PC-3 (cell line): ENCODE data around the gene FAM168A. TPM values are rescaled to one million over a fixed set of nuclear protein-coding genes. Genes with fewer than 3 reads are reported as not detected.
A peak's percentile ranks its signal among the peaks of the same experiment; 100 is the strongest.

ENCODE experiments used
- ATAC-seq: fragments of 200-7000 bp; cut with Tn5 transposase; 2 replicates; pipeline ENCODE4 v1.9.1; 2020; ENCODE audit warnings: mild to moderate bottlenecking, moderate library complexity
- BruUV-seq: library from RNA; stranded (reverse); fragments of 400-500 nt; replicated peaks from 2 replicates; lab custom pipeline; 2021; lab: Mats Ljungman, UMichigan
- CTCF ChIA-PET: fragments of 300-600 bp; sonication (Branson Sonifier 250); formaldehyde crosslinking; loops from one replicate; lab custom pipeline; 2022; ENCODE audit warnings: antibody characterized with exemption; lab: Charles Lee
- POLR2A ChIA-PET: fragments of 300-600 bp; sonication (Branson Sonifier 250); formaldehyde crosslinking; loops from one replicate; lab custom pipeline; 2022; ENCODE audit warnings: antibody characterized with exemption; ENCODE audit not compliant: unreplicated experiment; lab: Charles Lee
- DNase-seq: peaks from one replicate; pipeline ENCODE4 v3.0.0-alpha.2; 2015
- H2AFZ ChIP-seq: fragments of 300-600 bp; sonication (generic); 2 replicates; pipeline ENCODE4 v1.6.0; 2016; ENCODE audit warnings: antibody characterized with exemption, low read length
- H3F3A ChIP-seq: fragments of 300-600 bp; sonication (generic); one replicate; pipeline ENCODE4 v1.6.0; 2017; ENCODE audit warnings: antibody characterized with exemption, low read length, control low read depth, mild to moderate bottlenecking; ENCODE audit not compliant: unreplicated experiment
- H3K27ac ChIP-seq: fragments of 300-600 bp; sonication (generic); 2 replicates; pipeline ENCODE4 v1.5.1; 2016; ENCODE audit warnings: mild to moderate bottlenecking, low read length
- H3K27me3 ChIP-seq: fragments of 300-600 bp; sonication (generic); 2 replicates; pipeline ENCODE4 v1.6.1; 2016; ENCODE audit warnings: low read length, mixed read lengths
- H3K36me3 ChIP-seq: fragments of 300-600 bp; sonication (generic); 2 replicates; pipeline ENCODE4 v1.6.1; 2016; ENCODE audit warnings: low read depth, mixed run types, low read length, mixed read lengths
- H3K4me1 ChIP-seq: fragments of 300-600 bp; sonication (generic); 2 replicates; pipeline ENCODE4 v1.5.1; 2016; ENCODE audit warnings: low read length; ENCODE audit not compliant: insufficient read depth
- H3K4me2 ChIP-seq: fragments of 300-600 bp; sonication (generic); 2 replicates; pipeline ENCODE4 v1.6.0; 2016; ENCODE audit warnings: low read length
- H3K4me3 ChIP-seq: fragments of 300-600 bp; sonication (generic); 2 replicates; pipeline ENCODE4 v1.5.1; 2016; ENCODE audit warnings: mild to moderate bottlenecking, low read length, mixed read lengths
- H3K79me2 ChIP-seq: fragments of 300-600 bp; sonication (generic); 2 replicates; pipeline ENCODE4 v1.6.1; 2017; ENCODE audit warnings: low read length, mixed read lengths
- H3K9ac ChIP-seq: fragments of 300-600 bp; sonication (generic); 2 replicates; pipeline ENCODE4 v1.6.0; 2016; ENCODE audit warnings: mild to moderate bottlenecking, low read length
- H3K9me2 ChIP-seq: fragments of 300-600 bp; sonication (generic); replicated peaks from 2 replicates; pipeline ENCODE4 v1.6.1; 2016; ENCODE audit warnings: mixed run types, low read length, mixed read lengths
- H3K9me3 ChIP-seq: fragments of 300-600 bp; sonication (generic); 2 replicates; pipeline ENCODE4 v1.6.1; 2016; ENCODE audit warnings: low read length, mixed read lengths
- H4K20me1 ChIP-seq: fragments of 300-600 bp; sonication (generic); 2 replicates; pipeline ENCODE4 v1.6.1; 2016; ENCODE audit warnings: low read length, mixed read lengths
- CTCF ChIP-seq: fragments of 300-600 bp; sonication (generic); conservative IDR thresholded peaks from 2 replicates; pipeline ENCODE4 v1.5.1; 2017; ENCODE audit warnings: antibody characterized with exemption, low read depth, mild to moderate bottlenecking, low read length
- EZH2 ChIP-seq: fragments of 300-600 bp; sonication (generic); IDR thresholded peaks from one replicate; pipeline ENCODE4 v1.6.1; 2017; ENCODE audit warnings: antibody characterized with exemption, mild to moderate bottlenecking, low read length; ENCODE audit not compliant: unreplicated experiment
- EZH2phosphoT487 ChIP-seq: fragments of 300-600 bp; sonication (generic); IDR thresholded peaks from 2 replicates; pipeline ENCODE4 v1.6.1; 2018; ENCODE audit warnings: mild to moderate bottlenecking, antibody characterized with exemption, low read length, borderline replicate concordance
- intact Hi-C: fragments of 100-400 bp; cut with micrococcal nuclease; formaldehyde crosslinking; loops from 2 replicates; pipeline ENCODE4 v1.9.0; 2023
- total RNA-seq: library from RNA; depleted of rRNA; stranded (reverse); fragments of >200 nt; gene quantifications from 2 replicates; pipeline ENCODE4 v1.2.3, GENCODE V29; 2014

FAM168A gene
- total RNA-seq, 1 experiment from 2014 or later: 24.5 TPM

GRCh38 chr11:73388265-73389133, 209.4 kb downstream of the FAM168A start:
- ATAC-seq (peak; percentile 11; the same call in 1 of the 2 replicates), DNase-seq (no peak)
- Histone ChIP-seq H3K9me2 (no peaks in the 10 kb centered on the region), H3K4me2 (no peak overlapping the region), H3K4me3 (no peak overlapping the region), H3K79me2 (peaks cover 61% of the 10 kb centered on the region), H3K9ac (no peak overlapping the region), H3K9me3 (no peaks in the 10 kb centered on the region), H3K27ac (no peak overlapping the region), H3K4me1 (no peaks in the 10 kb centered on the region), H3F3A (no peaks in the 10 kb centered on the region), H2AFZ (no peak overlapping the region), H4K20me1 (peaks cover 43% of the 10 kb centered on the region; the same call in 1 of the 2 replicates), H3K36me3 (peaks cover 7% of the 10 kb centered on the region; the same call in 1 of the 2 replicates), H3K27me3 (no peaks in the 10 kb centered on the region)
- TF ChIP-seq EZH2phosphoT487 (no peak), EZH2 (no peak), CTCF (no peak)
- POLR2A ChIA-PET: interaction anchor here (0.5 kb wide), 1 partner anchor 73 kb away, joined by 4 read pairs; no protein-coding TSS in a partner anchor
- intact Hi-C loops: no loop called here
- CTCF ChIA-PET: no interaction called here
- no TSS peak for BruUV-seq

GRCh38 chr11:73387594-73388264, 210.2 kb downstream of the FAM168A start:
- Histone ChIP-seq H3K9me2 (no peaks in the 10 kb centered on the region), H3K9ac (no peak overlapping the region), H3K27me3 (no peaks in the 10 kb centered on the region), H3F3A (no peaks in the 10 kb centered on the region), H3K4me2 (no peak overlapping the region), H3K9me3 (no peaks in the 10 kb centered on the region), H3K4me3 (no peak overlapping the region), H3K27ac (no peak overlapping the region), H3K79me2 (peaks cover 69% of the 10 kb centered on the region), H3K4me1 (no peaks in the 10 kb centered on the region), H4K20me1 (peaks cover 49% of the 10 kb centered on the region; the same call in 1 of the 2 replicates), H2AFZ (no peak overlapping the region), H3K36me3 (peaks cover 7% of the 10 kb centered on the region; the same call in 1 of the 2 replicates)
- ATAC-seq: no peak
- intact Hi-C loops: no loop called here
- TF ChIP-seq CTCF: no peak
- no peak for TF ChIP-seq EZH2
- no peak for TF ChIP-seq EZH2phosphoT487
- POLR2A ChIA-PET: interaction anchor here (0.5 kb wide), 1 partner anchor 73 kb away, joined by 4 read pairs; no protein-coding TSS in a partner anchor
- CTCF ChIA-PET: no interaction called here
- no peak for DNase-seq
- no TSS peak for BruUV-seq
